ENCODE measurements around the gene OR51L1. TPM values are rescaled to one million over a fixed set of nuclear protein-coding genes. Genes with fewer than 3 reads are reported as not detected.
A peak's percentile ranks its signal among the peaks of the same experiment; 100 is the strongest.

Gene OR51L1
- total and polyA plus RNA-seq, 12 donors: not detected

DNA sequence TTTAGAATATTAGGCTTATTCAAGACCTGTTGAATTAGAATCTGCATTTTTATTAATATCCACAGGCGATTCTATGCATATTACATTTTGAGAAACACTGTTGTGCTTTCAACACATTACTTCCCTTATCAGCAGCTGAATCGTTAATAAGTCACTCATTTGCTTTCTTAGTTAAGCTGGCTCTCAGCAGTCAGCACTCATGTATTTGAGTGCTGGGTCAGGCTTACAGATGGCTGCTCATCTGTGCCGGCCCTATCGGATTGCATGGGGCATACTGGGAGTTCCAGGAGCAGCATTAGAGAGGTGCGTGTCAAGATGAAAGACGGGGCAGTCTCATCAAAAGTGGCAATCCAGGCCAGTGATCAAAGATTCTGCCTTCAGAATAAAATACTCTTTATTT, 10.8 kb upstream of the OR51L1 start:
- Histone ChIP-seq H3K36me3 (no peaks in the 10 kb centered on the region), H3K4me1 (no peaks in the 10 kb centered on the region), H3K27ac (no peak overlapping the region), H3K4me3 (no peak overlapping the region), H3K27me3 (no peaks in the 10 kb centered on the region), H3K9me3 (no peaks in the 10 kb centered on the region)
- TF ChIP-seq, protein P1, sequence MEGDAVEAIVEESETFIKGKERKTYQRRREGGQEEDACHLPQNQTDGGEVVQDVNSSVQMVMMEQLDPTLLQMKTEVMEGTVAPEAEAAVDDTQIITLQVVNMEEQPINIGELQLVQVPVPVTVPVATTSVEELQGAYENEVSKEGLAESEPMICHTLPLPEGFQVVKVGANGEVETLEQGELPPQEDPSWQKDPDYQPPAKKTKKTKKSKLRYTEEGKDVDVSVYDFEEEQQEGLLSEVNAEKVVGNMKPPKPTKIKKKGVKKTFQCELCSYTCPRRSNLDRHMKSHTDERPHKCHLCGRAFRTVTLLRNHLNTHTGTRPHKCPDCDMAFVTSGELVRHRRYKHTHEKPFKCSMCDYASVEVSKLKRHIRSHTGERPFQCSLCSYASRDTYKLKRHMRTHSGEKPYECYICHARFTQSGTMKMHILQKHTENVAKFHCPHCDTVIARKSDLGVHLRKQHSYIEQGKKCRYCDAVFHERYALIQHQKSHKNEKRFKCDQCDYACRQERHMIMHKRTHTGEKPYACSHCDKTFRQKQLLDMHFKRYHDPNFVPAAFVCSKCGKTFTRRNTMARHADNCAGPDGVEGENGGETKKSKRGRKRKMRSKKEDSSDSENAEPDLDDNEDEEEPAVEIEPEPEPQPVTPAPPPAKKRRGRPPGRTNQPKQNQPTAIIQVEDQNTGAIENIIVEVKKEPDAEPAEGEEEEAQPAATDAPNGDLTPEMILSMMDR (IDR thresholded peaks at IDR 0.05): no peak
- intact Hi-C loops (cut with DNase I): no loop called here
- WGBS, 2 donors: 66 to 74% methylated on average over 6 of the region's 6 CpGs
- ATAC-seq: no peak
- DNase-seq: no peak

DNA sequence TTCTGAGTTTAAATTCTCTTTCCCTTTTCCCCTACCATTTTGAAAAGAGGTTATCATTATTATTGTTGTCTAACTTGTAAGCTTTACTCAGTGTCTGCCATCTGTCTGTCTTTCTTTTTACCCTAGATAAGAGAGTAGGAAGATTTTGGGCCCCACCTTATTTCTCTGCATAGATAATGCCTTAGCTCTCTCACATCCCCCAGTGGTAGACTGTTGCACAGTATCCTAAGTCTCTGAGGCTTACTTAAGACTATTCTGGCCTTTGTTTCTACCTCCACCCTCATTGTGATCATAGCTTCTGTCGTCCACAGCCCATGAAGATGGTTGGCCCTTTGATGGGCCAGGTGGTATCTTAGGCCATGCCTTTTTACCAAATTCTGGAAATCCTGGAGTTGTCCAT, 3.6 kb upstream of the OR51L1 start:
- intact Hi-C loops (cut with DNase I): no loop called here
- no peak for ATAC-seq
- Histone ChIP-seq H3K4me3 (no peak overlapping the region), H3K4me1 (no peaks in the 10 kb centered on the region), H3K27me3 (peaks cover 0 to 3% (median 0%) of the 10 kb centered on the region in 7 donors), H3K9me3 (no peaks in the 10 kb centered on the region), H3K36me3 (no peaks in the 10 kb centered on the region), H3K27ac (no peak overlapping the region)
- TF ChIP-seq, protein P1 (IDR thresholded peaks at IDR 0.05): peak in 2 of 9 donors; percentile 20 to 22
- WGBS, 2 donors: 32 to 50% methylated on average over 1 of the region's 1 CpG
- no peak for DNase-seq

- Histone ChIP-seq H3K27ac (no peak overlapping the region), H3K4me1 (no peaks in the 10 kb centered on the region), H3K27me3 (peaks cover 0 to 6% (median 0%) of the 10 kb centered on the region in 7 donors), H3K9me3 (no peaks in the 10 kb centered on the region), H3K4me3 (no peak overlapping the region), H3K36me3 (no peaks in the 10 kb centered on the region)
- peak in 2 of 8 donors; percentile 41 to 44 for ATAC-seq
- peak; percentile 21 to 34 for DNase-seq
- intact Hi-C loops (cut with DNase I): loop anchor here in 9 of 10 donors (2.0 to 10.0 kb wide), 6 partner anchors 367 to 820 kb away; partner anchors contain the start of gene OR51D1 (in 7 of the 9)
- TF ChIP-seq, protein P1 (IDR thresholded peaks at IDR 0.05): peak; percentile 24 to 74 (median 63)
- 30 to 38% methylated on average over 6 of the region's 6 CpGs for whole genome bisulfite sequencing, 2 donors
Measured at GRCh38 chr11:5004424-5005274, 10.0 kb downstream of the OR51L1 start.

GRCh38 chr11:5007561-5007960, 12.9 kb downstream of the OR51L1 start:
- no peak for DNase-seq
- Histone ChIP-seq H3K4me3 (no peak overlapping the region), H3K27me3 (peaks cover 0 to 5% (median 0%) of the 10 kb centered on the region in 7 donors), H3K27ac (no peak overlapping the region), H3K4me1 (no peaks in the 10 kb centered on the region), H3K9me3 (no peaks in the 10 kb centered on the region), H3K36me3 (no peaks in the 10 kb centered on the region)
- TF ChIP-seq, protein P1 (IDR thresholded peaks at IDR 0.05): no peak
- intact Hi-C loops (cut with DNase I): loop anchor here in 3 of 10 donors (5.0 to 10.0 kb wide), 3 partner anchors 380 to 823 kb away; no protein-coding TSS in a partner anchor
- WGBS, 2 donors: 55 to 66% methylated on average over 2 of the region's 2 CpGs
- ATAC-seq: no peak

All from heart right ventricle (tissue), 16 donors.